Amniotic epithelial cell (primary cell): ENCODE measurements around the gene HCRTR1.

Source experiments
- DNase-seq: peaks from one replicate; pipeline ENCODE4 v3.0.0-alpha.2; 2010; ENCODE audit warnings: low read depth

Gene HCRTR1

GRCh38 chr1:31650161-31651088, 32.9 kb downstream of the HCRTR1 start:
- no peak for DNase-seq

- no peak for DNase-seq
Measured at GRCh38 chr1:31651089-31651420, 33.6 kb downstream of the HCRTR1 start.

GRCh38 chr1:31651766-31652165, 34.3 kb downstream of the HCRTR1 start:
- DNase-seq = no peak

- no peak for DNase-seq
Measured at GRCh38 chr1:31652891-31653499, 35.5 kb downstream of the HCRTR1 start.

- DNase-seq = no peak
Measured at GRCh38 chr1:31653717-31654473, 36.4 kb downstream of the HCRTR1 start.

- DNase-seq = no peak
Measured at GRCh38 chr1:31654474-31654776, 36.9 kb downstream of the HCRTR1 start.

- no peak for DNase-seq
Measured at GRCh38 chr1:31655104-31655503, 37.6 kb downstream of the HCRTR1 start.

- DNase-seq = no peak
Measured at GRCh38 chr1:31655756-31656155, 38.3 kb downstream of the HCRTR1 start.

- no peak for DNase-seq
Measured at GRCh38 chr1:31657020-31657804, 39.7 kb downstream of the HCRTR1 start.

- no peak for DNase-seq
Measured at GRCh38 chr1:31657972-31658510, 40.6 kb downstream of the HCRTR1 start.

- peak; percentile 14 for DNase-seq
Measured at GRCh38 chr1:31658721-31659120, 41.2 kb downstream of the HCRTR1 start.

GRCh38 chr1:31659889-31660288, 42.4 kb downstream of the HCRTR1 start:
- no peak for DNase-seq

GRCh38 chr1:31660871-31661455, 43.5 kb downstream of the HCRTR1 start:
- no peak for DNase-seq

- no peak for DNase-seq
Measured at GRCh38 chr1:31661856-31662255, 44.4 kb downstream of the HCRTR1 start.

- no peak for DNase-seq
Measured at GRCh38 chr1:31662463-31662862, 45.0 kb downstream of the HCRTR1 start.

- DNase-seq = peak; percentile 19
Measured at GRCh38 chr1:31663622-31664452, 46.3 kb downstream of the HCRTR1 start.

GRCh38 chr1:31664528-31664927, 47.0 kb downstream of the HCRTR1 start:
- no peak for DNase-seq

- no peak for DNase-seq
Measured at GRCh38 chr1:31665234-31665878, 47.9 kb downstream of the HCRTR1 start.

GRCh38 chr1:31666263-31666963, 48.9 kb downstream of the HCRTR1 start:
- peak; percentile 32 for DNase-seq
